GM18951 (cell line): ENCODE results near the gene DUSP7.

Experiments used
- POLR2A ChIP-seq: IDR thresholded peaks from 4 replicates; pipeline ENCODE4 v1.6.1; 2011; ENCODE audit warnings: mild to moderate bottlenecking; ENCODE audit not compliant: insufficient read length, insufficient read depth; ENCODE audit errors: extremely low read depth
- in situ Hi-C: fragments of 300-500 bp; cut with MboI; formaldehyde crosslinking; loops from one replicate; pipeline ENCODE4 v1.12.0; 2022; ENCODE audit warnings: low sequenced_read_pairs, mixed read lengths, inconsistent platforms; ENCODE audit not compliant: unreplicated experiment

The DUSP7 gene

GRCh38 chr3:52082951-52083350 lies 26.6 kb upstream of the DUSP7 start:
- TF ChIP-seq POLR2A, result no peak
- in situ Hi-C loops, result no loop called here

GRCh38 chr3:52080830-52081719 lies 24.7 kb upstream of the DUSP7 start:
- no peak for TF ChIP-seq POLR2A
- in situ Hi-C loops, result no loop called here

- TF ChIP-seq POLR2A, result no peak
- in situ Hi-C loops, result no loop called here
Measured at GRCh38 chr3:52079958-52080357, 23.6 kb upstream of the DUSP7 start.

GRCh38 chr3:52078781-52079560 lies 22.6 kb upstream of the DUSP7 start:
- in situ Hi-C loops, result no loop called here
- TF ChIP-seq POLR2A, result no peak

GRCh38 chr3:52077925-52078324 lies 21.6 kb upstream of the DUSP7 start:
- no peak for TF ChIP-seq POLR2A
- in situ Hi-C loops, result no loop called here

GRCh38 chr3:52076896-52077780 lies 20.8 kb upstream of the DUSP7 start:
- TF ChIP-seq POLR2A, result no peak
- in situ Hi-C loops, result no loop called here

- TF ChIP-seq POLR2A, result no peak
- in situ Hi-C loops, result no loop called here
Measured at GRCh38 chr3:52073490-52073889, 17.1 kb upstream of the DUSP7 start.

- in situ Hi-C loops, result no loop called here
- no peak for TF ChIP-seq POLR2A
Measured at GRCh38 chr3:52072471-52072870, 16.1 kb upstream of the DUSP7 start.

- no peak for TF ChIP-seq POLR2A
- in situ Hi-C loops, result no loop called here
Measured at GRCh38 chr3:52072020-52072419, 15.6 kb upstream of the DUSP7 start.

- in situ Hi-C loops, result no loop called here
- TF ChIP-seq POLR2A, result no peak
Measured at GRCh38 chr3:52070724-52071621, 14.6 kb upstream of the DUSP7 start.

GRCh38 chr3:52069855-52070254 lies 13.5 kb upstream of the DUSP7 start:
- no peak for TF ChIP-seq POLR2A
- in situ Hi-C loops, result no loop called here

- in situ Hi-C loops, result no loop called here
- TF ChIP-seq POLR2A, result no peak
Measured at GRCh38 chr3:52069135-52069534, 12.8 kb upstream of the DUSP7 start.
